Measurements from ENCODE around the gene LDB2. TPM values are rescaled to one million over a fixed set of nuclear protein-coding genes. Genes with fewer than 3 reads are reported as not detected.

The LDB2 gene
- total RNA-seq, result 10.2 and 12.5 TPM in 2 replicates

GRCh38 chr4:16897991-16898827 is at the start of gene LDB2:
TSS of gene LDB2 (minus strand) at chr4:16898645.

Measured in epithelial cell of alveolus of lung (primary cell).